ENCODE measurements around the gene ODAD3.
A peak's percentile ranks its signal among the peaks of the same experiment; 100 is the strongest.
"Not testable (repeated sequence)": the region's sequence is repeated elsewhere in the genome, so short reads cannot be mapped to it uniquely, and the experiment has no call there.

Gene ODAD3

GRCh38 chr19:11446271-11446651 is 11.3 kb upstream of the ODAD3 start:
- Mint-ChIP-seq H3K9me3 (no peaks in the 10 kb centered on the region), H3K4me1 (peaks cover 18% of the 10 kb centered on the region), H3K27ac (ENCODE audit: low read depth) (peak overlapping the region; percentile 64), H3K4me3 (no peak overlapping the region), H3K36me3 (ENCODE audit: insufficient read depth) (peaks cover 30% of the 10 kb centered on the region), H3K27me3 (no peaks in the 10 kb centered on the region)
- DNase-seq (ENCODE audit: low spot score in 2 of 2) (no peak), ATAC-seq (replicated peaks; ENCODE audit: extremely low read depth, poor library complexity, severe bottlenecking) (no peak)

DNA sequence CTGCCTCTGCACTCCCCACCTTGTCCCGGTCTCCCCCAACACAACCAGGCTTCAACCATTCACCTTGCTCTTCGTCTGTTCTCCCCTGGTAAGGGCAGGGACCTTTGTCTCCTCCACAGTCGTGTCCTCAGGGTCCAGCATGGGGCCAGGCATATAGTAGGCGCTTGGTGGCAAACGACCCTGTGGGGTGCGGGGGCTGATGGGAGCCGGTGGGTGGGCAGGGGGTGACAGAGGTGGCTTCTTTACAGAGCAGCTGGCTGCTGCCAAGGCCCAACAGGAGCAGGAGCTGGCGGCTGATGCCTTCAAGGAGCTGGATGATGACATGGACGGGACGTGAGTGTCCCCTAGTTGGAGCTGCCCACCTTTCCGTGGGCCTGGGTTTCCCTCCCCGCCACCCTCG is 10.2 kb upstream of the ODAD3 start:
- ATAC-seq (replicated peaks; ENCODE audit: extremely low read depth, poor library complexity, severe bottlenecking) (no peak), DNase-seq (ENCODE audit: low spot score in 2 of 2) (no peak)
- Mint-ChIP-seq H3K4me3 (no peak overlapping the region), H3K4me1 (peaks cover 24% of the 10 kb centered on the region), H3K27me3 (no peaks in the 10 kb centered on the region), H3K27ac (ENCODE audit: low read depth) (no peak overlapping the region), H3K36me3 (ENCODE audit: insufficient read depth) (peaks cover 36% of the 10 kb centered on the region), H3K9me3 (no peaks in the 10 kb centered on the region)

GRCh38 chr19:11444059-11444458 is 9.1 kb upstream of the ODAD3 start:
- Mint-ChIP-seq H3K36me3 (ENCODE audit: insufficient read depth) (peaks cover 41% of the 10 kb centered on the region), H3K9me3 (no peaks in the 10 kb centered on the region), H3K27me3 (no peaks in the 10 kb centered on the region), H3K4me1 (peaks cover 24% of the 10 kb centered on the region), H3K4me3 (no peak overlapping the region), H3K27ac (ENCODE audit: low read depth) (no peak overlapping the region)
- ATAC-seq (replicated peaks; ENCODE audit: extremely low read depth, poor library complexity, severe bottlenecking): no peak
- DNase-seq (ENCODE audit: low spot score in 2 of 2): no peak

DNA sequence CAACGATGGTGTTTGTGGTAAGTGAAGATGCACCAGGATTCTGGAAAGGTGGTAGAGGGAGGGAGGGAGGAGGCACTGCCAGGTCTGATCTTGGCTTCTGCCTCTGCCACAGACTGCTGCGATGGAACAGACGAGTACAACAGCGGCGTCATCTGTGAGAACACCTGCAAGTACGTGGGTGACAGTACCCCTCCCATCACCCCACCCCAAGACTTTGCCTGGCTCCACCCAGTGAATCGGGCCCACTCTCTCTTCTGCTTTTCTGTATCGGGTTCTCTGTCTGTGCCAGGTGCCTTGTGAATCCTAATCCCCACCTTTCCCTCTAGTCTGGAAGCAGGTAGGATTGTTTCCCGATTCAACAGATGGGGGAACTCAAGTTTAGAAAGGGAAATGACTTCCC is 3.0 kb upstream of the ODAD3 start:
- no peak for ATAC-seq (replicated peaks; ENCODE audit: extremely low read depth, poor library complexity, severe bottlenecking)
- Mint-ChIP-seq H3K4me3 (peak overlapping the region; percentile 98), H3K27me3 (no peaks in the 10 kb centered on the region), H3K4me1 (peaks cover 36% of the 10 kb centered on the region), H3K9me3 (no peaks in the 10 kb centered on the region), H3K27ac (ENCODE audit: low read depth) (no peak overlapping the region), H3K36me3 (ENCODE audit: insufficient read depth) (peaks cover 55% of the 10 kb centered on the region)
- no peak for DNase-seq (ENCODE audit: low spot score in 2 of 2)

- peaks cover 21% of the 10 kb centered on the region for H3K4me1 Mint-ChIP-seq
- peak overlapping the region; percentile 98 for H3K4me3 Mint-ChIP-seq
- no peaks in the 10 kb centered on the region for H3K27me3 Mint-ChIP-seq
- no peak for ATAC-seq (replicated peaks; ENCODE audit: extremely low read depth, poor library complexity, severe bottlenecking)
- peaks cover 42% of the 10 kb centered on the region for H3K36me3 Mint-ChIP-seq (ENCODE audit: insufficient read depth)
- peak overlapping the region; percentile 93 for H3K27ac Mint-ChIP-seq (ENCODE audit: low read depth)
- DNase-seq (ENCODE audit: low spot score in 2 of 2): no peak
- H3K9me3 Mint-ChIP-seq: no peaks in the 10 kb centered on the region
These were observed 952 bp upstream of the ODAD3 start for GRCh38 chr19:11435833-11436313.

- no peaks in the 10 kb centered on the region for H3K27me3 Mint-ChIP-seq
- ATAC-seq (replicated peaks; ENCODE audit: extremely low read depth, poor library complexity, severe bottlenecking): peak; percentile 1
- peaks cover 19% of the 10 kb centered on the region for H3K4me1 Mint-ChIP-seq
- no peak for DNase-seq (ENCODE audit: low spot score in 2 of 2)
- H3K36me3 Mint-ChIP-seq (ENCODE audit: insufficient read depth): peaks cover 33% of the 10 kb centered on the region
- H3K27ac Mint-ChIP-seq (ENCODE audit: low read depth): peak overlapping the region; percentile 93
- peak overlapping the region; percentile 98 for H3K4me3 Mint-ChIP-seq
- H3K9me3 Mint-ChIP-seq: no peaks in the 10 kb centered on the region
These were observed 241 bp downstream of the ODAD3 start for GRCh38 chr19:11434703-11435056.

DNA sequence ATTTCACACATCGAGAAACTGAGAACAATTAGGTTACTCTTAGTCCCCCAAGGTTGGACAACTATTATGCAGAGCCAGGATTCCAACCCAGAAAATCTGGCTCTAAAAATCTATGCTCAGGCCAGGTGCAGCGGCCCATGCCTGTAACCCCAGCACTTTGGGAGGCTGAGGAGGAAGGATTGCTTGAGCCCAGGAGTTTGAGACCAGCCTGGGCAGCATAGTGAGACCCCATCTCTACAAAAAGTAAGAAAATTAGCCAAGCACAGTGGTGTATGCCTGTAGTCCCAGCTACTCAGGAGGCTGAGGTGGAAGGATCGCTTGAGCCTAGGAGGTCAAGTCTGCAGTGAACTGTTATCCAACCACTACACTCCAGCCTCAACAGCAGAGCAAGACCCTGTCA is 1.4 kb downstream of the ODAD3 start:
- DNase-seq (ENCODE audit: low spot score in 2 of 2); H3K27ac Mint-ChIP-seq (ENCODE audit: low read depth); H3K4me3 Mint-ChIP-seq; ATAC-seq (replicated peaks; ENCODE audit: extremely low read depth, poor library complexity, severe bottlenecking); H3K27me3 Mint-ChIP-seq; H3K9me3 Mint-ChIP-seq: not testable (repeated sequence)
- Mint-ChIP-seq H3K4me1 (peaks cover 19% of the 10 kb centered on the region), H3K36me3 (ENCODE audit: insufficient read depth) (peaks cover 29% of the 10 kb centered on the region)

- DNase-seq (ENCODE audit: low spot score in 2 of 2) (no peak), ATAC-seq (replicated peaks; ENCODE audit: extremely low read depth, poor library complexity, severe bottlenecking) (no peak)
- Mint-ChIP-seq H3K27ac (ENCODE audit: low read depth) (no peak overlapping the region), H3K27me3 (peaks cover 26% of the 10 kb centered on the region), H3K4me3 (no peak overlapping the region), H3K9me3 (no peaks in the 10 kb centered on the region), H3K36me3 (ENCODE audit: insufficient read depth) (peaks cover 2% of the 10 kb centered on the region), H3K4me1 (peaks cover 19% of the 10 kb centered on the region)
These were observed 8.3 kb downstream of the ODAD3 start for GRCh38 chr19:11426656-11427055.

- peaks cover 27% of the 10 kb centered on the region for H3K4me1 Mint-ChIP-seq
- DNase-seq (ENCODE audit: low spot score in 2 of 2) (no peak), ATAC-seq (replicated peaks; ENCODE audit: extremely low read depth, poor library complexity, severe bottlenecking) (no peak)
- H3K4me3 Mint-ChIP-seq: no peak overlapping the region
- peaks cover 33% of the 10 kb centered on the region for H3K27me3 Mint-ChIP-seq
- no peaks in the 10 kb centered on the region for H3K9me3 Mint-ChIP-seq
- peaks cover 2% of the 10 kb centered on the region for H3K36me3 Mint-ChIP-seq (ENCODE audit: insufficient read depth)
- H3K27ac Mint-ChIP-seq (ENCODE audit: low read depth): no peak overlapping the region
These were observed 9.0 kb downstream of the ODAD3 start for GRCh38 chr19:11425719-11426457.

DNA sequence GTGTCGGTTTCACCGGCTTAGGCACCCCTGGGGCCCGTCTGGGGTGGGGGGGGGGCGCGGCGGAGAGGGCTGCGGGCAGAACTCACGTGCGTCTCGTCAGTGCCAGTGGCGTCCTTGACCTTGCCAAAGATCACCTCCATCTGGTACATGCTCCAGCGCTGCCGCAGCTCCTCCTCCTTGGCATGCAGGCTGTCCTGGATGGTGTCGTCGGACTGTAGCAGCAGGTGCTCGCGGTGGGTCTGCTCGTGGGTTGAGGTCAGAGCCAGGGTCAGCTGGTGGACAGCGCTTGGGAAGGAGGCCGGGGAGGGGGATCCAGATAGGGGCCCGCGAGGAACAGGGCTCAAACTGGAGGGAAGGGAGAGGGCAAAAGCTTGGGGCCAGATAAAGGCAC is 11.1 kb downstream of the ODAD3 start:
- ATAC-seq (replicated peaks; ENCODE audit: extremely low read depth, poor library complexity, severe bottlenecking): no peak
- Mint-ChIP-seq H3K4me1 (peaks cover 35% of the 10 kb centered on the region), H3K27ac (ENCODE audit: low read depth) (no peak overlapping the region), H3K9me3 (no peaks in the 10 kb centered on the region), H3K4me3 (no peak overlapping the region), H3K36me3 (ENCODE audit: insufficient read depth) (peaks cover 2% of the 10 kb centered on the region), H3K27me3 (peaks cover 54% of the 10 kb centered on the region)
- DNase-seq (ENCODE audit: low spot score in 2 of 2): no peak

DNA sequence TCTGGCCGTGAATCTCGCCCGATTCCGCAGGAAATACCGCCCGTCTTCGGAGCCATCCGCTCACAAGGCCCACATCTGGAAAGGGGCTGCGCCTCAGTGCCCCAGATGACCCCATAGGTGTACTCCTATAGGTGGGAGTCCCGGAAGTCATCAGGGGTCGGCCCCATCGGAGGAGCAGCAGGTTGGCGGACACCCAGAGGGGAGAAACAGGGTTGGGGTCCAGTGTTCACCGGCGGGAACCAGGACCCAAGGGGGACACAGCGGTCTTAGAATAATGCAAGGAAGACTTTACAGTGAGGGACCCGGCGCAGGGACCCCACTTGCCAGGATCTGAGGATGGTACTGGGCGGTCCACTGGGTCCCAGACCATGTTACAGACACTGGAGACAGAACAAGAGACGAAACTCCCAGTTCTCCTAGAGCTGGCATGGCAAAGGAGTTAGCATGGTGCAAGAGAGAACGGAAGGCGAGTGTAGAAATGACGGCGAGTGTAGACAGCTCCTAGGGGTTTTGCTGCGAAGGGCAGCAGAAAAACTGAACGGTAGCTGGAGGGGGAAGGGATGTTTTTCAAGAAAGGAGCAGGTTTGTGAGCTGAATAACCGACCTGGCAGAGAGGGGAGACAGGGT is 11.6 kb downstream of the ODAD3 start:
- Mint-ChIP-seq H3K9me3 (no peaks in the 10 kb centered on the region), H3K4me3 (peak overlapping the region; percentile 75), H3K27ac (ENCODE audit: low read depth) (no peak overlapping the region), H3K36me3 (ENCODE audit: insufficient read depth) (no peaks in the 10 kb centered on the region), H3K27me3 (peaks cover 59% of the 10 kb centered on the region), H3K4me1 (peaks cover 35% of the 10 kb centered on the region)
- ATAC-seq (replicated peaks; ENCODE audit: extremely low read depth, poor library complexity, severe bottlenecking) (no peak), DNase-seq (ENCODE audit: low spot score in 2 of 2) (no peak)

DNA sequence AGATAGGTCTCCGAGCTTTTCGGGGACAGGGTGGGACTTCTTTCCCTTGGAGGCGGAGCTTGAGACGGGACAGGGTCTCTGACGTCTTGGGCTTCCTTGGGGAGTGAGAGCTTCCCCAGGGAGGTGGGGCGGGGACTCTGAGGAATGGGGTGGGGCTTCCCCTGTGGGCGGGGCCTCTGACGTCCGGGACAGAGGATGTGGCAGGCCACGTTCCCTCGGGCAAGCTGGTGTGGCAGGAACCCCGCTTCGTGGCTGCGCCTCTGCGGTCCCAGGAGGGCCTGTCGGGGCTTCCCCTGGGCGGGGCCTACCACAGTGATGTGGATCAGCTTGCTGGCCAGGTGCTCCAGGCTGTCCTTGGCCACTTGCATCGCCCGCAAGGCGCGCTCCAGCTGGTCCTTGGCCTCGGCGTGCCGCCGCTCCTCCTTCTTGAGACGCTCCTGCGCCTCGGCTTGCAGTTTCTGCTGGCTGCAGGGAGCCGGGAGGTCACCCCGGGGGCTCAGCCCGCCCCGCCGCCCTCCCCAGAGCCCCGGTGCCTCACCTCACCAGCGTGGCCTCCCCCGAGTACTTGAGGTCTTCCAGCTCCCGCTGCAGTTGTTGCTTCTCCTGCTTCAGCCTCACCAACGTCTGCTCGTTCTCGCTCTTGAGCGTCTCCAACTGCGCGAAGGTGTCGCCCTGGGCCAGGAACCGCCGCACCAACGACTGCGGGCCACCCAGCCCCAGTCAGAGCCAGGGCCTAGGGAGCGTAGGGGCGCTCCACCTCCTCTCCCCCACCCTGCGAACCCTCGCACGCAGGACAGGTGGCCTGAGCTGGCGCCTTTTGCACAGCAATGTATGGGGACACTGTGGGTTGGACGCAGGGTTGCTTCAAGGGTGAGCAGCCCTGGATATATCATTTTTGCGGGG is 12.5 kb downstream of the ODAD3 start:
- H3K27ac Mint-ChIP-seq (ENCODE audit: low read depth): no peak overlapping the region
- no peaks in the 10 kb centered on the region for H3K9me3 Mint-ChIP-seq
- peak overlapping the region; percentile 75 for H3K4me3 Mint-ChIP-seq
- ATAC-seq (replicated peaks; ENCODE audit: extremely low read depth, poor library complexity, severe bottlenecking) (peak; percentile 63), DNase-seq (ENCODE audit: low spot score in 2 of 2) (peak; percentile 43 to 48)
- H3K36me3 Mint-ChIP-seq (ENCODE audit: insufficient read depth): no peaks in the 10 kb centered on the region
- H3K4me1 Mint-ChIP-seq: peaks cover 35% of the 10 kb centered on the region
- peaks cover 68% of the 10 kb centered on the region for H3K27me3 Mint-ChIP-seq

Data from central memory CD8-positive, alpha-beta T cell (primary cell).